HepG2 (cell line): ENCODE measurements around the gene SLC25A19. TPM values are rescaled to one million over a fixed set of nuclear protein-coding genes. Genes with fewer than 3 reads are reported as not detected.

Experiments used
- ATF7-NPFF ChIP-seq: sonication (generic); formaldehyde crosslinking; IDR thresholded peaks from 2 replicates; pipeline ENCODE4 v1.8.1; 2023; ENCODE audit warnings: mild to moderate bottlenecking, low read depth, missing genetic modification reagents, moderate library complexity
- BHLHE40 ChIP-seq: IDR thresholded peaks from 2 replicates; pipeline ENCODE4 v1.6.1; 2011; ENCODE audit warnings: low read length, improper control_type of control experiment
- CHD2 ChIP-seq: IDR thresholded peaks from 2 replicates; pipeline ENCODE4 v1.6.1; 2011; ENCODE audit warnings: low read depth, low read length, improper control_type of control experiment
- ETV5 ChIP-seq: IDR thresholded peaks from 2 replicates; pipeline ENCODE4 v1.6.1; 2018; ENCODE audit warnings: missing biosample characterization, missing genetic modification reagents, inconsistent platforms, borderline replicate concordance
- GTF2F1 ChIP-seq: fragments of 150-350 bp; IDR thresholded peaks from 2 replicates; pipeline ENCODE4 v1.6.1; 2014; ENCODE audit warnings: low read length
- HNRNPL ChIP-seq: fragments of 200-400 bp; formaldehyde crosslinking; IDR thresholded peaks from 2 replicates; pipeline ENCODE4 v1.6.1; 2017; ENCODE audit warnings: mild to moderate bottlenecking, low read depth, low read length
- HOXD1 ChIP-seq: sonication (generic); formaldehyde crosslinking; IDR thresholded peaks from 2 replicates; pipeline ENCODE4 v1.5.0; 2020; ENCODE audit warnings: missing genetic modification reagents
- IKZF4 ChIP-seq: sonication (generic); formaldehyde crosslinking; IDR thresholded peaks from 2 replicates; pipeline ENCODE4 v1.5.1; 2020; ENCODE audit warnings: borderline replicate concordance, mild to moderate bottlenecking, low read depth, missing genetic modification reagents; ENCODE audit errors: not compliant biosample characterization
- KDM5A ChIP-seq: fragments of 200-600 bp; sonication (generic); IDR thresholded peaks from 2 replicates; pipeline ENCODE4 v1.7.0; 2018; ENCODE audit warnings: antibody characterized with exemption, mild to moderate bottlenecking, low read length, borderline replicate concordance
- KLF15 ChIP-seq: sonication (generic); formaldehyde crosslinking; IDR thresholded peaks from 2 replicates; pipeline ENCODE4 v1.8.1; 2023; ENCODE audit warnings: borderline replicate concordance, mild to moderate bottlenecking, inconsistent platforms, missing genetic modification reagents, mixed read lengths
- LCORL ChIP-seq, 2 experiments: fragments of 450-650 bp in 1 of 2; sonication (generic) in 1 of 2; formaldehyde crosslinking in 1 of 2; IDR thresholded peaks; 2 replicates each; pipeline versions ENCODE4 v1.5.0 to v1.6.1; 2017 to 2020; ENCODE audit warnings: antibody characterized with exemption in 1 of 2, missing genetic modification reagents in 1 of 2
- MEIS1 ChIP-seq: sonication (generic); formaldehyde crosslinking; IDR thresholded peaks from 2 replicates; pipeline ENCODE4 v1.9.0; 2021; ENCODE audit warnings: mild to moderate bottlenecking, missing genetic modification reagents, moderate library complexity, borderline replicate concordance
- MEIS2 ChIP-seq: sonication (generic); formaldehyde crosslinking; IDR thresholded peaks from 2 replicates; pipeline ENCODE4 v1.9.0; 2021; ENCODE audit warnings: mild to moderate bottlenecking, missing genetic modification reagents
- PAWR ChIP-seq: sonication (generic); formaldehyde crosslinking; IDR thresholded peaks from 2 replicates; pipeline ENCODE4 v1.4.0; 2020; ENCODE audit warnings: missing genetic modification reagents, mild to moderate bottlenecking, borderline replicate concordance
- SETDB1 ChIP-seq: sonication (generic); formaldehyde crosslinking; IDR thresholded peaks from 2 replicates; pipeline ENCODE4 v1.5.1; 2020; ENCODE audit warnings: missing genetic modification reagents, mild to moderate bottlenecking, borderline replicate concordance
- SRF ChIP-seq: IDR thresholded peaks from 2 replicates; pipeline ENCODE4 v1.6.1; 2011; ENCODE audit warnings: mild to moderate bottlenecking, low read depth, low read length, moderate library complexity
- TARDBP ChIP-seq: sonication (generic); formaldehyde crosslinking; IDR thresholded peaks from 2 replicates; pipeline ENCODE4 v1.8.0; 2022; ENCODE audit warnings: mild to moderate bottlenecking, missing genetic modification reagents
- TCF7 ChIP-seq: sonication (generic); IDR thresholded peaks from 2 replicates; pipeline ENCODE4 v1.6.1; 2016; ENCODE audit warnings: antibody characterized with exemption, low read depth
- TMF1 ChIP-seq: sonication (generic); formaldehyde crosslinking; IDR thresholded peaks from 2 replicates; pipeline ENCODE4 v1.8.1; 2022; ENCODE audit warnings: low read depth, missing genetic modification reagents
- TSC22D2 ChIP-seq: sonication (generic); formaldehyde crosslinking; IDR thresholded peaks from 2 replicates; pipeline ENCODE4 v1.5.1; 2020; ENCODE audit warnings: missing genetic modification reagents, mild to moderate bottlenecking, borderline replicate concordance
- ZKSCAN1 ChIP-seq: fragments of 150-350 bp; IDR thresholded peaks from 2 replicates; pipeline ENCODE4 v1.6.1; 2014; ENCODE audit warnings: low read length
- ZMYM4 ChIP-seq: sonication (generic); formaldehyde crosslinking; IDR thresholded peaks from 2 replicates; pipeline ENCODE4 v1.8.1; 2023; ENCODE audit warnings: mild to moderate bottlenecking, missing genetic modification reagents
- ZNF12 ChIP-seq: sonication (generic); formaldehyde crosslinking; IDR thresholded peaks from 2 replicates; pipeline ENCODE4 v1.5.0; 2020; ENCODE audit warnings: missing genetic modification reagents
- ZNF121 ChIP-seq: sonication (generic); formaldehyde crosslinking; IDR thresholded peaks from 2 replicates; pipeline ENCODE4 v1.5.0; 2020; ENCODE audit warnings: mild to moderate bottlenecking, missing genetic modification reagents
- ZNF180 ChIP-seq: sonication (generic); formaldehyde crosslinking; IDR thresholded peaks from 2 replicates; pipeline ENCODE4 v1.4.0; 2020; ENCODE audit warnings: low read depth, missing genetic modification reagents, borderline replicate concordance
- ZNF20 ChIP-seq: sonication (generic); formaldehyde crosslinking; IDR thresholded peaks from 2 replicates; pipeline ENCODE4 v1.4.0; 2020; ENCODE audit warnings: mild to moderate bottlenecking, moderate library complexity, missing genetic modification reagents
- ZNF331 ChIP-seq: sonication (generic); formaldehyde crosslinking; IDR thresholded peaks from 2 replicates; pipeline ENCODE4 v1.4.0; 2020; ENCODE audit warnings: missing genetic modification reagents
- ZNF598 ChIP-seq: sonication (generic); formaldehyde crosslinking; IDR thresholded peaks from 2 replicates; pipeline ENCODE4 v1.5.1; 2020; ENCODE audit warnings: mild to moderate bottlenecking, missing genetic modification reagents, borderline replicate concordance
- ZNF615 ChIP-seq: sonication (generic); formaldehyde crosslinking; IDR thresholded peaks from 2 replicates; pipeline ENCODE4 v1.5.0; 2020; ENCODE audit warnings: mild to moderate bottlenecking, missing genetic modification reagents, borderline replicate concordance
- ZNF720 ChIP-seq: sonication (generic); formaldehyde crosslinking; IDR thresholded peaks from 2 replicates; pipeline ENCODE4 v1.4.0; 2020; ENCODE audit warnings: missing genetic modification reagents
- ZNF737 ChIP-seq: sonication (generic); formaldehyde crosslinking; IDR thresholded peaks from 2 replicates; pipeline ENCODE4 v1.5.0; 2020; ENCODE audit warnings: missing genetic modification reagents, mild to moderate bottlenecking, borderline replicate concordance
- ZNF775 ChIP-seq: sonication (generic); formaldehyde crosslinking; IDR thresholded peaks from 2 replicates; pipeline ENCODE4 v1.4.0; 2020; ENCODE audit warnings: missing genetic modification reagents, mild to moderate bottlenecking, moderate library complexity, borderline replicate concordance
- ZSCAN25 ChIP-seq: sonication (generic); formaldehyde crosslinking; IDR thresholded peaks from 2 replicates; pipeline ENCODE4 v1.8.0; 2022; ENCODE audit warnings: mild to moderate bottlenecking, missing genetic modification reagents
- polyA plus RNA-seq, 8 experiments: library from polyadenylated mRNA; depleted of rRNA in 3 of 8; stranded (reverse) in 7 of 8; unstranded in 1 of 8; fragments of >200 nt; fragmentation: Illumina TruSeq in 4 of 8; extraction: Trizol in 4 of 8; gene quantifications; 2 replicates each; pipeline versions ENCODE4 v1.2.1 to v1.2.3, GENCODE V29; 2011 to 2016; ENCODE audit warnings: low read depth in 4 of 8, missing spikeins in 1 of 8, mixed read lengths in 1 of 8; ENCODE audit not compliant: insufficient read depth in 1 of 8
- total RNA-seq, 5 experiments: library from RNA; depleted of rRNA; stranded (reverse); fragments of >200 nt; fragmentation: Illumina TruSeq; extraction: Trizol; gene quantifications; 2 replicates each; pipeline ENCODE4 v1.2.3, GENCODE V29; 2016; ENCODE audit warnings: low read depth in 1 of 5

Gene SLC25A19
- total and polyA plus RNA-seq, 2 of the 13 experiments (the other 11 are each of a cell fraction or from before 2014, with no cell fraction given) = 24.4 to 41.4 TPM

DNA sequence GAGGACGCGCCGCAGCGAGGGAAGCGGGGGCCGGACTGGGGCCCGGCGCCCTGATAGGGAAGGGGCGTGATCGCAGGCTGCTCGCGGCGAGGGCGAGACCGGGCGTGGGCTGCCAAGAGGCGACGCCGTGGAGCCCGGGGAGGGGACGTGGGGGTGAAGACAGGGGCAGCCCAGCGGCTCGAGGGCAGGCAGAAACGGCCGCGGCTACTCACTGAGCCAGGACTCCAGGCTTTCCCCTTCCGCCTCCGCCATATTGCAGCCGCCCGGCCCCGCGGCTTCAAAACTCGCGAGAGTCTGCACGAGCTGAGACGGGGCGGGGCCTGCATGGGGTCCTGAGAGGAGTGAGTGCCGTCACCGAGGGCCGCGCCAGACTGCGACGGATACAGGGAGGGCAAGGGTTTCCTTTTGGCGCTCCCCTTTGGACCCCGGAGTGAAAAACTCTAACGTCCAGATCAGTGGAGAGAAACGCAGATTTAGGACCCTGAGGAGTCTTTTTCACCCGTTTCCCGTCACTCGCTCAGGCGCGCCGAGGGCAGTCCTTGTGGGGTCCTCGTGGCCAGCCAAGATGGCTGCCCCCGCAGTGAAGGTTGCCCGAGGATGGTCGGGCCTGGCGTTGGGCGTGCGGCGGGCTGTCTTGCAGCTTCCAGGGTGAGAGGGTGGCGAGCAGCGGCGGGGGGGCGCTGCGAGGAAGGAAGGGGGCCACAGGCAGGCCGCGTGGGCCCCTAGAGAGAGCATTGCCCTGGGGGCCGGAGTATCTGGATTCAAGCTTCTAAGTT, 27.7 kb downstream of the SLC25A19 start, which contains the start of the genes GGA3 and MRPS7 (continued):
- peak; percentile 16; the same call in 1 of the 2 replicates for TF ChIP-seq ETV5 (CRISPR knock-in tag)
- TF ChIP-seq ZNF121 (CRISPR knock-in tag) = no peak
- TF ChIP-seq TSC22D2 (CRISPR knock-in tag) = peak; percentile 38; the same call in 1 of the 2 replicates
- TF ChIP-seq ZKSCAN1 = no peak
- peak; percentile 11 for TF ChIP-seq ZNF12
- no peak for TF ChIP-seq ZNF180 (CRISPR knock-in tag)
- 0 out of 2 replicates have a peak, but pooled peaks have one; percentile 6 for TF ChIP-seq KLF15
- no peak for TF ChIP-seq TCF7
- TF ChIP-seq ZNF20 (CRISPR knock-in tag) = no peak
- TF ChIP-seq ZNF331 (CRISPR knock-in tag) = peak; percentile 71; the same call in 1 of the 2 replicates
- TF ChIP-seq ZSCAN25 = no peak
- TF ChIP-seq ZNF775 (CRISPR knock-in tag) = no peak; the same call in 1 of the 2 replicates
- TF ChIP-seq ZNF615 (CRISPR knock-in tag) = no peak; the same call in 1 of the 2 replicates
- no peak for TF ChIP-seq LCORL (IDR thresholded peaks at IDR 0.05)
- no peak for TF ChIP-seq LCORL (CRISPR knock-in tag; IDR thresholded peaks at IDR 0.05)
- peak; percentile 86 for TF ChIP-seq TARDBP (CRISPR knock-in tag)
- TF ChIP-seq IKZF4 (CRISPR knock-in tag) = peak; percentile 11
- peak; percentile 27; the same call in 1 of the 2 replicates for TF ChIP-seq ATF7-NPFF
- no peak for TF ChIP-seq ZNF720 (CRISPR knock-in tag)
- peak; percentile 35; the same call in 1 of the 2 replicates for TF ChIP-seq ZMYM4 (CRISPR knock-in tag)
- peak; percentile 99 for TF ChIP-seq KDM5A
- TF ChIP-seq MEIS2 (CRISPR knock-in tag) = peak; percentile 71; the same call in 1 of the 2 replicates
- no peak for TF ChIP-seq SETDB1 (CRISPR knock-in tag)
- peak; percentile 87 for TF ChIP-seq TMF1 (CRISPR knock-in tag)
- 0 out of 2 replicates have a peak, but pooled peaks have one; percentile 50 for TF ChIP-seq HOXD1 (CRISPR knock-in tag)
- TF ChIP-seq BHLHE40 = peak; percentile 30; the same call in 1 of the 2 replicates
- peak; percentile 98 for TF ChIP-seq CHD2
- 0 out of 2 replicates have a peak, but pooled peaks have one; percentile 39 for TF ChIP-seq HNRNPL
- TF ChIP-seq PAWR = no peak
- TF ChIP-seq GTF2F1 = no peak
- no peak for TF ChIP-seq SRF
- TF ChIP-seq ZNF737 (CRISPR knock-in tag) = peak; percentile 76
- TF ChIP-seq ZNF598 = 0 out of 2 replicates have a peak, but pooled peaks have one; percentile 44
- peak; percentile 80; the same call in 1 of the 2 replicates for TF ChIP-seq MEIS1 (CRISPR knock-in tag)
